SK-N-SH treated with all-trans-retinoic acid at 6 μM for 48 hours (cell line): ENCODE results near the gene NUB1.

ENCODE experiments used
- ATAC-seq: fragments of 200-7000 bp; cut with Tn5 transposase; 3 replicates; pipeline ENCODE4 v1.9.1; 2020; ENCODE audit warnings: mild to moderate bottlenecking, moderate library complexity
- ARNTL ChIP-seq: fragments of 450-650 bp; formaldehyde crosslinking; IDR thresholded peaks from 2 replicates; pipeline ENCODE4 v1.5.0; 2020; ENCODE audit warnings: low read depth, mild to moderate bottlenecking, moderate library complexity, borderline replicate concordance
- BACH2 ChIP-seq: fragments of 250-450 bp; sonication (Bioruptor Pico); IDR thresholded peaks from 2 replicates; pipeline ENCODE4 v1.9.0; 2021; ENCODE audit warnings: mild to moderate bottlenecking, borderline replicate concordance
- CSDC2 ChIP-seq: fragments of 250-450 bp; sonication (Bioruptor Pico); IDR thresholded peaks from 2 replicates; pipeline ENCODE4 v1.5.0; 2020; ENCODE audit warnings: mild to moderate bottlenecking, moderate library complexity
- CSRNP3 ChIP-seq: fragments of 250-450 bp; sonication (Bioruptor Pico); IDR thresholded peaks from 2 replicates; pipeline ENCODE4 v1.5.1; 2021; ENCODE audit warnings: mild to moderate bottlenecking, moderate library complexity
- ESRRG ChIP-seq: fragments of 250-450 bp; sonication (Bioruptor Pico); IDR thresholded peaks from 2 replicates; pipeline ENCODE4 v1.6.1; 2021; ENCODE audit warnings: mild to moderate bottlenecking
- GLIS3 ChIP-seq: fragments of 250-450 bp; sonication (Bioruptor Pico); IDR thresholded peaks from 2 replicates; pipeline ENCODE4 v1.5.0; 2020; ENCODE audit warnings: mild to moderate bottlenecking, moderate library complexity
- ISL1 ChIP-seq: fragments of 250-450 bp; sonication (Bioruptor Pico); IDR thresholded peaks from 2 replicates; pipeline ENCODE4 v2.1.2; 2022; ENCODE audit warnings: mild to moderate bottlenecking, moderate library complexity
- OSR1 ChIP-seq: fragments of 250-450 bp; sonication (Bioruptor Pico); IDR thresholded peaks from 2 replicates; pipeline ENCODE4 v1.8.0; 2022; ENCODE audit warnings: moderate library complexity, mild to moderate bottlenecking, inconsistent platforms
- PATZ1 ChIP-seq: fragments of 250-450 bp; sonication (Bioruptor Pico); IDR thresholded peaks from 2 replicates; pipeline ENCODE4 v1.8.0; 2020; ENCODE audit warnings: mild to moderate bottlenecking, moderate library complexity, borderline replicate concordance
- PPARA ChIP-seq: fragments of 250-450 bp; sonication (Bioruptor Pico); IDR thresholded peaks from 2 replicates; pipeline ENCODE4 v1.5.0; 2020; ENCODE audit warnings: mild to moderate bottlenecking, borderline replicate concordance
- RARB ChIP-seq: fragments of 250-450 bp; sonication (Bioruptor Pico); IDR thresholded peaks from 2 replicates; pipeline ENCODE4 v1.8.0; 2021; ENCODE audit warnings: mild to moderate bottlenecking, moderate library complexity
- SNAI2 ChIP-seq: fragments of 250-450 bp; sonication (Bioruptor Pico); IDR thresholded peaks from 2 replicates; pipeline ENCODE4 v1.5.0; 2020; ENCODE audit warnings: mild to moderate bottlenecking, moderate library complexity
- TCF4 ChIP-seq: fragments of 250-450 bp; sonication (Bioruptor Pico); IDR thresholded peaks from 2 replicates; pipeline ENCODE4 v1.8.0; 2021; ENCODE audit warnings: mild to moderate bottlenecking, moderate library complexity, borderline replicate concordance
- TOX ChIP-seq: fragments of 250-450 bp; sonication (Bioruptor Pico); IDR thresholded peaks from 2 replicates; pipeline ENCODE4 v1.8.0; 2021; ENCODE audit warnings: mild to moderate bottlenecking, moderate library complexity, borderline replicate concordance
- TSHZ2 ChIP-seq: fragments of 250-450 bp; sonication (Bioruptor Pico); IDR thresholded peaks from 2 replicates; pipeline ENCODE4 v1.5.0; 2020; ENCODE audit warnings: mild to moderate bottlenecking, moderate library complexity
- ZFP3 ChIP-seq: fragments of 250-450 bp; sonication (Bioruptor Pico); IDR thresholded peaks from 2 replicates; pipeline ENCODE4 v1.5.0; 2020; ENCODE audit warnings: mild to moderate bottlenecking, moderate library complexity
- ZNF565 ChIP-seq: fragments of 450-650 bp; formaldehyde crosslinking; conservative IDR thresholded peaks from 2 replicates; pipeline ENCODE4 v1.5.0; 2020; ENCODE audit warnings: low read depth, mild to moderate bottlenecking, moderate library complexity
- ZNF70 ChIP-seq: fragments of 450-650 bp; formaldehyde crosslinking; IDR thresholded peaks from 2 replicates; pipeline ENCODE4 v1.5.0; 2020; ENCODE audit warnings: mild to moderate bottlenecking, moderate library complexity
- ZNF8 ChIP-seq: fragments of 450-650 bp; formaldehyde crosslinking; IDR thresholded peaks from 2 replicates; pipeline ENCODE4 v1.5.0; 2020; ENCODE audit warnings: mild to moderate bottlenecking, moderate library complexity
- TF ChIP-seq, protein P1 (sequence below): fragments of 250-450 bp; sonication (Bioruptor Pico); IDR thresholded peaks from 2 replicates; pipeline ENCODE4 v1.8.0; 2021; ENCODE audit warnings: low read depth, mild to moderate bottlenecking, moderate library complexity, borderline replicate concordance
- TF ChIP-seq, protein P2 (sequence below): fragments of 250-450 bp; sonication (Bioruptor Pico); IDR thresholded peaks from 2 replicates; pipeline ENCODE4 v1.5.1; 2020; ENCODE audit warnings: low read depth, mild to moderate bottlenecking, moderate library complexity

NUB1 gene

DNA sequence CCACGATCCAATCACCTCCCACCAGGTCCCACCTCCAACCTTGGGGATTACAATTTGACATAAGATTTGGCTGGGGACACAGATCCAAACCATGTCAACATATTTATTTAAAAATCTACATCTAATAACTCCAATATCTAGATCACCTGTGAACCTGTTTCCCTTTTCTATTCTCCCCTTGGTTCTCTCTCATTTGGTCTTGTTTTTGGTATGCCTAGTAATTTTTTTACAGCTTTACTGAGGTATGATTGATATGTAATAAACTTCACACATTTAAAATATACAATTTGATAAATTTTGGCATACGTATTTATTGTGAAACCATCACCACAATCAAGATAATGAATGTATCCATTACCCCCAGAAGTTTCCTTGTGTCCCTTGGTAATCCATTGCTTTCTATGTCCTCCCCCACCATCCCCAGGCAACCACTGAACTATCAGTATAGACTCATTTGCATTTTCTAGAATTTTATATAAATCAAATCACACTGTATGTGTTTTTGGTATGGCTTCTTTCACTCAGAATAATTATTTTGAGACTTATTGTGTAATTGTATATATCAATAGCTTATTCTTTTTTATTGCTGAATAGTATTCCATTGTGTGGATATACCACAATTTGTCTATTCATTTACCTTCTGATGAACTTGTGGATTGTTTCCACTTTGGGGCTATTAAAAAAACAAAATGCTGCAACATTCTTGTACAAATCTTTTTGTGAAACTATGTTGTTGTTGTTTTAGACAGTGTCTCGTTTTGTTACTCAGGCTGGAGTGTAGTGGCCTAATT is 45.2 kb upstream of the NUB1 start:
- TF ChIP-seq TSHZ2: no peak
- TF ChIP-seq ZNF8 (CRISPR knock-in tag): peak; percentile 91
- ATAC-seq: no peak

DNA sequence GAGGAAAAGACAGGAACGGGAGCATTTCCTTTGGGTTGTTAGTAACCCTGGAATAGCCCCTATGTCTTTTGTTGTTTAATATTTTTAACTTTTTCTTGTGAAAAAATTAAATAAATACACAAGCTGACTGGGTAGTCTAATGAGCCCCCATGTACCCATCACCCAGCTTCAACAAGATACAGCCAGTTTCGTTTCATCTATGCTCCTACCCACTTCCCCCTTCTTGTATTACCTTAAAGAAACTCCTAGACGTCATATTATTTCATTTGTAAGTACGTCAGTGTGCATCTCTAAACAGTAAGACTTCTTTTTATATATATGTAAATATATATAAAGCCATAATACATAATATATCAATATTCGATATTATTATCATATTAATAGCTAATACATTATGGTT is 42.8 kb upstream of the NUB1 start:
- ATAC-seq: no peak
- no peak for TF ChIP-seq RARB (CRISPR knock-in tag)

DNA sequence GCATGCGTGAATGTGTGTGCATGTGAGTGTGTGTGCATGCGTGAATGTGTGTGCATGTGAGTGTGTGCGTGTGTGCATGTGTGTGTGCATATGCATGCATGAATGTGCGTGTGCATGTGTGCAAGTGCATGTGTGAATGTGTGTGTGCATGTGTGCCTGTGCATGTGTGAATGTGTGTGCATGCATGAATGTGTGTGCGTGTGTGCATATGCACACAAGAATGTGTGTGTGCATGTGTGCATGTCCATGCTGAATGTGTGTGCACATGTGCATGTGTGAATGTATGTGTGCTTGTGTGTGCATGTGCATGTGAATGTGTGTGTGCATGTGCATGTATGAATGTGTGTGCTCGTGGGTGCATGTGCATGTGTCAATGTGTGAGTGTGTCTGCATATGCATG is 42.1 kb upstream of the NUB1 start:
- TF ChIP-seq CSDC2: no peak
- no peak for TF ChIP-seq ZNF565
- TF ChIP-seq ISL1: no peak
- no peak for TF ChIP-seq ZFP3 (CRISPR knock-in tag)
- TF ChIP-seq, protein P1, sequence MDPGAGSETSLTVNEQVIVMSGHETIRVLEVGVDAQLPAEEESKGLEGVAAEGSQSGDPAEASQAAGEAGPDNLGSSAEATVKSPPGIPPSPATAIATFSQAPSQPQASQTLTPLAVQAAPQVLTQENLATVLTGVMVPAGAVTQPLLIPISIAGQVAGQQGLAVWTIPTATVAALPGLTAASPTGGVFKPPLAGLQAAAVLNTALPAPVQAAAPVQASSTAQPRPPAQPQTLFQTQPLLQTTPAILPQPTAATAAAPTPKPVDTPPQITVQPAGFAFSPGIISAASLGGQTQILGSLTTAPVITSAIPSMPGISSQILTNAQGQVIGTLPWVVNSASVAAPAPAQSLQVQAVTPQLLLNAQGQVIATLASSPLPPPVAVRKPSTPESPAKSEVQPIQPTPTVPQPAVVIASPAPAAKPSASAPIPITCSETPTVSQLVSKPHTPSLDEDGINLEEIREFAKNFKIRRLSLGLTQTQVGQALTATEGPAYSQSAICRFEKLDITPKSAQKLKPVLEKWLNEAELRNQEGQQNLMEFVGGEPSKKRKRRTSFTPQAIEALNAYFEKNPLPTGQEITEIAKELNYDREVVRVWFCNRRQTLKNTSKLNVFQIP (CRISPR knock-in tag): no peak
- TF ChIP-seq ZNF8 (CRISPR knock-in tag): no peak

DNA sequence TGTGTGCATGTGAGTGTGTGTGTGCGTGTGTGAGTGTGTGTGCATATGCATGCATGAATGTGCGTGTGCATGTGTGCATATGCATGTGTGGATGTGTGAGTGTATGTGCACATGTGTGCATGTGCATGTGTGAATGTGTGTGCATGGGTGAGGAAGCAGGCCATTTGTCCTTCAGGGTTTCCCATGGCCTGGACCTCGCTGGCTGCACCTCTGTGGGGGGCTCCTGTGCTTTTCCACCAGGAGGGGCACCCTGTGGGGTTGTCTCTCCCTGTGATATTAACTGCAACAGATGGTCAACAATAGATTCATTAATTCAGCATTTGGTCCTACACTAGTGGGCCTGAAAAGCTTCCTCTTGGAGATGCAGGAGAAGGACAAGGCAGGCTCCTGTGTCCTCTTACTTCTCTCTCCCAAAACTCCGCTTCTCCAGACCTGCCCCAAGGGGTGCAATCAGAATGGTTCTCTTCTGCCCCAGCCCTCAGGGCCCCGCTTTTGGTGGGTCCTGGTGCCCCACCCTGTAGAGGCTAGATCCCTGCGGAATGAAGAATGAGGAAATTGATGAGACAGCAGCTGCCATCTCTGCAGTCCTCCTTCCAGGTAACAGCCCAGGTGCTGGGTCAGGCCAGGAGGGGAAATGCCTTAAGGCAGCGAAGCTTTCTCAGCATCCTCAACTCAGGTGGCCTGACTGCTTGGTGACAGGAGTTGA is 41.5 kb upstream of the NUB1 start:
- ATAC-seq: no peak

More for the DNA sequence above, 42.1 kb upstream of the NUB1 start:
- ATAC-seq: no peak

More for the DNA sequence above, 41.5 kb upstream of the NUB1 start:
- no peak for TF ChIP-seq TSHZ2
- no peak for TF ChIP-seq ZFP3 (CRISPR knock-in tag)
- no peak for TF ChIP-seq ZNF70 (CRISPR knock-in tag)
- TF ChIP-seq CSRNP3 (CRISPR knock-in tag): no peak
- TF ChIP-seq RARB (CRISPR knock-in tag): no peak
- TF ChIP-seq PPARA (CRISPR knock-in tag): no peak
- TF ChIP-seq CSDC2: no peak
- TF ChIP-seq ESRRG (CRISPR knock-in tag): no peak
- TF ChIP-seq PATZ1 (CRISPR knock-in tag): no peak
- no peak for TF ChIP-seq SNAI2 (CRISPR knock-in tag)
- TF ChIP-seq OSR1: no peak
- TF ChIP-seq ARNTL: no peak
- no peak for TF ChIP-seq TCF4 (CRISPR knock-in tag)
- TF ChIP-seq ZNF565: no peak
- no peak for TF ChIP-seq BACH2 (CRISPR knock-in tag)
- no peak for TF ChIP-seq GLIS3 (CRISPR knock-in tag)
- TF ChIP-seq, protein P1 (CRISPR knock-in tag): no peak
- TF ChIP-seq TOX: no peak
- no peak for TF ChIP-seq ISL1
- TF ChIP-seq, protein P2, sequence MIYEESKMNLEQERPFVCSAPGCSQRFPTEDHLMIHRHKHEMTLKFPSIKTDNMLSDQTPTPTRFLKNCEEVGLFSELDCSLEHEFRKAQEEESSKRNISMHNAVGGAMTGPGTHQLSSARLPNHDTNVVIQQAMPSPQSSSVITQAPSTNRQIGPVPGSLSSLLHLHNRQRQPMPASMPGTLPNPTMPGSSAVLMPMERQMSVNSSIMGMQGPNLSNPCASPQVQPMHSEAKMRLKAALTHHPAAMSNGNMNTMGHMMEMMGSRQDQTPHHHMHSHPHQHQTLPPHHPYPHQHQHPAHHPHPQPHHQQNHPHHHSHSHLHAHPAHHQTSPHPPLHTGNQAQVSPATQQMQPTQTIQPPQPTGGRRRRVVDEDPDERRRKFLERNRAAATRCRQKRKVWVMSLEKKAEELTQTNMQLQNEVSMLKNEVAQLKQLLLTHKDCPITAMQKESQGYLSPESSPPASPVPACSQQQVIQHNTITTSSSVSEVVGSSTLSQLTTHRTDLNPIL (CRISPR knock-in tag): no peak
